H1 (cell line): ENCODE measurements around the gene MBD5. TPM values are rescaled to one million over a fixed set of nuclear protein-coding genes. Genes with fewer than 3 reads are reported as not detected.

ENCODE experiments used
- CTCF ChIA-PET: fragments of 300-600 bp; sonication (Branson Sonifier 250); formaldehyde crosslinking; loops from one replicate; lab custom pipeline; 2021; ENCODE audit not compliant: partially characterized antibody; lab: Charles Lee
- POLR2A ChIA-PET: fragments of 300-600 bp; sonication (Branson Sonifier 250); formaldehyde crosslinking; loops from one replicate; lab custom pipeline; 2021; ENCODE audit warnings: inconsistent platforms; ENCODE audit not compliant: partially characterized antibody; lab: Charles Lee
- DNase-seq, 2 experiments: peaks; one replicate each; pipeline versions ENCODE4 v3.0.0 to v3.0.0-alpha.2; 2010 to 2022; ENCODE audit warnings: low spot score in 2 of 2, low read depth in 1 of 2, mixed read lengths in 1 of 2
- FAIRE-seq: peaks from 2 replicates; lab custom pipeline; 2011; peaks lifted over from hg19 to GRCh38; lab: Jason Lieb, UNC
- H2AFZ ChIP-seq: 2 replicates; pipeline ENCODE4 v1.8.1; 2012; ENCODE audit warnings: low read length, inconsistent platforms
- H2AK5ac ChIP-seq: 2 replicates; pipeline ENCODE4 v1.6.1; 2013; ENCODE audit warnings: low read depth, low read length
- H2BK120ac ChIP-seq: replicated peaks from 2 replicates; pipeline ENCODE3; 2013; ENCODE audit warnings: low read depth, low read length, inconsistent platforms
- H2BK12ac ChIP-seq: 2 replicates; pipeline ENCODE4 v1.6.1; 2013; ENCODE audit warnings: low read depth, low read length
- H2BK15ac ChIP-seq: 2 replicates; pipeline ENCODE4 v1.6.1; 2013; ENCODE audit warnings: low read length
- H2BK20ac ChIP-seq: 2 replicates; pipeline ENCODE4 v1.6.1; 2013; ENCODE audit warnings: low read length
- H2BK5ac ChIP-seq: 2 replicates; pipeline ENCODE4 v1.6.1; 2013; ENCODE audit warnings: low read depth, low read length
- H3K14ac ChIP-seq: 2 replicates; pipeline ENCODE4 v1.6.1; 2013; ENCODE audit warnings: inconsistent platforms; ENCODE audit not compliant: insufficient read length
- H3K18ac ChIP-seq: 2 replicates; pipeline ENCODE4 v1.6.1; 2013; ENCODE audit warnings: low read length; ENCODE audit errors: extremely low read depth
- H3K23ac ChIP-seq: 2 replicates; pipeline ENCODE4 v1.6.1; 2013; ENCODE audit warnings: inconsistent platforms; ENCODE audit not compliant: insufficient read length
- H3K23me2 ChIP-seq: 2 replicates; pipeline ENCODE4 v1.6.1; 2013; ENCODE audit warnings: low read depth, low read length
- H3K27ac ChIP-seq: 2 replicates; pipeline ENCODE4 v1.6.1; 2011; ENCODE audit warnings: low read depth, low read length, inconsistent platforms
- H3K27me3 ChIP-seq, 4 experiments: replicated peaks in 1 of 4; 1 replicate in 1 of 4; 2 replicates in 3 of 4; pipeline versions ENCODE4 v1.6.1 to v1.8.1; 2011 to 2013; ENCODE audit warnings: low read length in 3 of 4, mild to moderate bottlenecking in 3 of 4, inconsistent platforms in 2 of 4, mixed read lengths in 2 of 4, moderate library complexity in 1 of 4; ENCODE audit not compliant: control insufficient read depth in 3 of 4, insufficient read depth in 3 of 4; ENCODE audit errors: extremely low read depth in 1 of 4
- H3K36me3 ChIP-seq, 4 experiments: 2 replicates each; pipeline versions ENCODE4 v1.6.1 to v1.8.1; 2011 to 2013; ENCODE audit warnings: mild to moderate bottlenecking in 4 of 4, low read length in 3 of 4, moderate library complexity in 2 of 4, control low read depth in 1 of 4, inconsistent platforms in 1 of 4; ENCODE audit not compliant: insufficient read depth in 4 of 4, control insufficient read depth in 2 of 4
- H3K4ac ChIP-seq: replicated peaks from 2 replicates; pipeline ENCODE3; 2013; ENCODE audit warnings: low read length, low read depth, mixed read lengths, inconsistent platforms; ENCODE audit not compliant: insufficient read length
- H3K4me1 ChIP-seq, 4 experiments: replicated peaks in 1 of 4; 1 replicate in 1 of 4; 2 replicates in 3 of 4; pipeline versions ENCODE4 v1.6.1 to v1.8.1; 2011 to 2013; ENCODE audit warnings: low read length in 3 of 4, inconsistent platforms in 2 of 4, mixed read lengths in 1 of 4; ENCODE audit not compliant: insufficient read depth in 4 of 4, control insufficient read depth in 3 of 4
- H3K4me2 ChIP-seq, 2 experiments: 2 replicates each; pipeline versions ENCODE4 v1.6.1 to v1.8.1; 2011 to 2013; ENCODE audit warnings: low read depth in 2 of 2, low read length in 2 of 2, control low read depth in 1 of 2, inconsistent platforms in 1 of 2, mild to moderate bottlenecking in 1 of 2; ENCODE audit not compliant: insufficient read depth in 1 of 2
- H3K4me3 ChIP-seq, 4 experiments: fragments of 200-600, 300-600 bp in 1 of 4; sonication (generic), shearing (Covaris generic), sonication (Bioruptor Twin) in 1 of 4; 2 replicates each; pipeline versions ENCODE4 v1.5.1 to v1.8.1; 2011 to 2016; ENCODE audit warnings: low read length in 4 of 4, low read depth in 3 of 4, control low read depth in 2 of 4, inconsistent platforms in 2 of 4, mild to moderate bottlenecking in 2 of 4, mixed read lengths in 1 of 4, moderate library complexity in 1 of 4; ENCODE audit not compliant: insufficient read depth in 2 of 4; ENCODE audit errors: extremely low read depth in 1 of 4
- H3K56ac ChIP-seq: replicated peaks from 2 replicates; pipeline ENCODE3; 2013; ENCODE audit warnings: low read depth, mild to moderate bottlenecking, mixed read lengths, low read length, inconsistent platforms; ENCODE audit not compliant: insufficient read length
- H3K79me1 ChIP-seq: 2 replicates; pipeline ENCODE4 v1.6.1; 2013; ENCODE audit warnings: low read depth, low read length, control low read depth
- H3K79me2 ChIP-seq, 2 experiments: 2 replicates each; pipeline versions ENCODE4 v1.6.1 to v1.8.1; 2012 to 2013; ENCODE audit warnings: low read length in 2 of 2, mild to moderate bottlenecking in 2 of 2, inconsistent platforms in 1 of 2; ENCODE audit not compliant: insufficient read depth in 2 of 2, control insufficient read depth in 1 of 2
- H3K9ac ChIP-seq, 4 experiments: replicated peaks in 1 of 4; 1 replicate in 1 of 4; 2 replicates in 3 of 4; pipeline versions ENCODE4 v1.6.1 to v1.8.1; 2011 to 2013; ENCODE audit warnings: low read depth in 3 of 4, low read length in 3 of 4, control low read depth in 2 of 4, mild to moderate bottlenecking in 2 of 4, moderate library complexity in 2 of 4, inconsistent platforms in 1 of 4; ENCODE audit errors: extremely low read depth in 1 of 4
- H3K9me3 ChIP-seq, 2 experiments: 2 replicates each; pipeline versions ENCODE4 v1.6.1 to v1.8.1; 2012 to 2013; ENCODE audit warnings: mild to moderate bottlenecking in 2 of 2, moderate library complexity in 2 of 2, control low read depth in 1 of 2, inconsistent platforms in 1 of 2, low read depth in 1 of 2, low read length in 1 of 2, mixed read lengths in 1 of 2; ENCODE audit not compliant: insufficient read depth in 2 of 2
- H4K20me1 ChIP-seq, 2 experiments: replicated peaks in 1 of 2; 2 replicates each; pipeline versions ENCODE3 to v1.8.1; 2011 to 2013; ENCODE audit warnings: inconsistent platforms in 2 of 2, low read length in 2 of 2, mild to moderate bottlenecking in 1 of 2; ENCODE audit not compliant: insufficient read depth in 2 of 2, control insufficient read depth in 1 of 2
- H4K5ac ChIP-seq: 2 replicates; pipeline ENCODE4 v1.6.1; 2013; ENCODE audit warnings: low read length, low read depth, mixed read lengths, inconsistent platforms; ENCODE audit not compliant: insufficient read length
- H4K8ac ChIP-seq: 2 replicates; pipeline ENCODE4 v1.8.0; 2013; ENCODE audit warnings: mild to moderate bottlenecking, moderate library complexity, low read length, inconsistent platforms; ENCODE audit not compliant: insufficient read depth; ENCODE audit errors: extremely low read depth
- H4K91ac ChIP-seq: replicated peaks from 2 replicates; pipeline ENCODE3; 2013; ENCODE audit warnings: low read length, mixed read lengths, inconsistent platforms; ENCODE audit not compliant: insufficient read length
- BRCA1 ChIP-seq: IDR thresholded peaks from 2 replicates; pipeline ENCODE4 v1.6.1; 2012; ENCODE audit warnings: low read depth, low read length, improper control_type of control experiment
- CEBPB ChIP-seq: IDR thresholded peaks from 2 replicates; pipeline ENCODE4 v1.6.1; 2012; ENCODE audit warnings: low read depth, low read length
- EGR1 ChIP-seq: IDR thresholded peaks from 2 replicates; pipeline ENCODE4 v1.6.1; 2011; ENCODE audit warnings: low read depth, low read length, borderline replicate concordance
- HDAC2 ChIP-seq, 2 experiments: fragments of 300-600 bp in 1 of 2; sonication (generic) in 1 of 2; IDR thresholded peaks; 2 replicates each; pipeline ENCODE4 v1.6.1; 2011 to 2012; ENCODE audit warnings: low read depth in 2 of 2, low read length in 2 of 2, mild to moderate bottlenecking in 2 of 2, moderate library complexity in 2 of 2, borderline replicate concordance in 1 of 2, inconsistent platforms in 1 of 2
- NANOG ChIP-seq: IDR thresholded peaks from 2 replicates; pipeline ENCODE4 v1.6.1; 2011; ENCODE audit warnings: low read length, low read depth, mild to moderate bottlenecking, inconsistent platforms; ENCODE audit not compliant: insufficient read depth, poor library complexity, severe bottlenecking
- POU5F1 ChIP-seq: IDR thresholded peaks from 2 replicates; pipeline ENCODE4 v1.6.1; 2011; ENCODE audit warnings: low read depth, mild to moderate bottlenecking, low read length, moderate library complexity
- SIRT6 ChIP-seq: IDR thresholded peaks from one replicate; pipeline ENCODE4 v1.7.1; 2012; ENCODE audit warnings: low read length, inconsistent platforms
- SIX5 ChIP-seq: IDR thresholded peaks from 2 replicates; pipeline ENCODE4 v1.6.1; 2011; ENCODE audit warnings: mild to moderate bottlenecking, low read depth, low read length
- TAF7 ChIP-seq: optimal IDR thresholded peaks from 2 replicates; pipeline ENCODE3; 2011; ENCODE audit warnings: low read depth, mild to moderate bottlenecking, inconsistent platforms, low read length, moderate library complexity, borderline replicate concordance
- YY1 ChIP-seq: IDR thresholded peaks from 2 replicates; pipeline ENCODE4 v1.6.1; 2011; ENCODE audit warnings: low read depth, mild to moderate bottlenecking, low read length
- WGBS, 2 experiments: shearing (Covaris generic) in 1 of 2; methylation state at CpG; one replicate each; pipeline versions ENCODE4 v1.1.6 to v1.1.7; 2013 to 2015; ENCODE audit warnings: low lambda C conversion rate in 2 of 2, mixed read lengths in 2 of 2, inconsistent platforms in 1 of 2, low coverage in 1 of 2, missing lambda C conversion rate in 1 of 2; ENCODE audit not compliant: insufficient replicate concordance in 2 of 2, insufficient coverage in 1 of 2, insufficient read length in 1 of 2; ENCODE audit errors: extremely low coverage in 1 of 2, missing lambda C conversion rate in 1 of 2; 5-methylcytosine and 5-hydroxymethylcytosine counted together
- polyA plus RNA-seq, 7 experiments: library from polyadenylated mRNA; depleted of rRNA in 3 of 7; stranded (reverse) in 5 of 7; unstranded in 2 of 7; fragments of >200 nt in 5 of 7; fragments of 200-250 nt in 2 of 7; gene quantifications; 1 replicate in 5 of 7; 2 replicates in 1 of 7; 4 replicates in 1 of 7; pipeline versions ENCODE4 v1.2.1 to v1.2.3, GENCODE V29; 2011 to 2013; ENCODE audit warnings: missing spikeins in 2 of 7, mixed read lengths in 2 of 7
- total RNA-seq: library from RNA; stranded (reverse); fragmentation: NEBNext Ultra II Directional; extraction: Animal tissue kit (Norgen Biotek cat#: 25700); gene quantifications from 2 replicates; pipeline ENCODE4 v1.2.1, GENCODE V29; 2021
- TF ChIP-seq, protein P1 (sequence below): IDR thresholded peaks from 2 replicates; pipeline ENCODE4 v1.6.1; 2011; ENCODE audit warnings: low read length, improper control_type of control experiment
- TF ChIP-seq, protein P2 (sequence below): IDR thresholded peaks from 2 replicates; pipeline ENCODE4 v1.6.1; 2011; ENCODE audit warnings: low read depth, mild to moderate bottlenecking, low read length; ENCODE audit not compliant: insufficient read depth

Gene MBD5
- total and polyA plus RNA-seq, 2 of the 8 experiments (the other 6 are each of a cell fraction or from before 2014, with no cell fraction given) = 9.7 to 29.4 TPM

DNA sequence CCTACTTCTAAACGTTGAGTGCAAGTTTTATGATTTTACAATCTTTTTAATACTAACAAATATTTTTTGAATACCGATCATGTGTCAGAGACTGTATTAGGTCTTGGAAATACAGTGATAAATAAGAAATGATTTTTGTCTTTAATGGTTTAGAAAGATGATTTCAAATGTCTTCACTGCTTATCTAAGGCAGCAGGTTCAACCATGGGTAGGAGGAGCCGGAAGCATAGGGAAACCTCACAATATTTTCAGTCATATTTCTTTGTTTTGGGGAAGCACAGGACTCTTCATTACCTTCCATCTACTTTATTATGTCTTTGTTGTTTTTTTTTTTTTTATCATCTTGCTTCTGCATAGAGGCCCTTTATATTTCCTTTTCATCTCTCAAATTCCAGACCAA lies 458.5 kb downstream of the MBD5 start:
- Histone ChIP-seq H3K4me2 (no peak overlapping the region), H3K4ac (no peak overlapping the region), H3K4me3 (no peak overlapping the region), H3K23ac (no peak overlapping the region), H3K23me2 (no peaks in the 10 kb centered on the region), H2AK5ac (no peak overlapping the region), H2BK20ac (no peak overlapping the region), H3K79me2 (no peaks in the 10 kb centered on the region), H4K8ac (no peak overlapping the region), H3K18ac (no peak overlapping the region), H3K14ac (no peak overlapping the region), H3K4me1 (no peaks in the 10 kb centered on the region), H2BK120ac (no peak overlapping the region), H3K9me3 (no peaks in the 10 kb centered on the region), H4K5ac (no peak overlapping the region), H2BK12ac (no peak overlapping the region), H3K27ac (no peak overlapping the region), H4K20me1 (no peaks in the 10 kb centered on the region), H2AFZ (no peak overlapping the region), H3K56ac (no peak overlapping the region), H3K79me1 (no peaks in the 10 kb centered on the region), H3K9ac (no peak overlapping the region), H3K27me3 (no peaks in the 10 kb centered on the region), H2BK5ac (no peak overlapping the region), H2BK15ac (no peak overlapping the region), H3K36me3 (no peaks in the 10 kb centered on the region), H4K91ac (no peak overlapping the region)
- POLR2A ChIA-PET = no interaction called here
- DNase-seq (no peak), FAIRE-seq (no peak)
- TF ChIP-seq, protein P1, sequence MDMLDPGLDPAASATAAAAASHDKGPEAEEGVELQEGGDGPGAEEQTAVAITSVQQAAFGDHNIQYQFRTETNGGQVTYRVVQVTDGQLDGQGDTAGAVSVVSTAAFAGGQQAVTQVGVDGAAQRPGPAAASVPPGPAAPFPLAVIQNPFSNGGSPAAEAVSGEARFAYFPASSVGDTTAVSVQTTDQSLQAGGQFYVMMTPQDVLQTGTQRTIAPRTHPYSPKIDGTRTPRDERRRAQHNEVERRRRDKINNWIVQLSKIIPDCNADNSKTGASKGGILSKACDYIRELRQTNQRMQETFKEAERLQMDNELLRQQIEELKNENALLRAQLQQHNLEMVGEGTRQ = no peak
- TF ChIP-seq, protein P2, sequence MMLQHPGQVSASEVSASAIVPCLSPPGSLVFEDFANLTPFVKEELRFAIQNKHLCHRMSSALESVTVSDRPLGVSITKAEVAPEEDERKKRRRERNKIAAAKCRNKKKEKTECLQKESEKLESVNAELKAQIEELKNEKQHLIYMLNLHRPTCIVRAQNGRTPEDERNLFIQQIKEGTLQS = no peak
- TF ChIP-seq BRCA1 (no peak), YY1 (no peak), SIX5 (no peak), SIRT6 (no peak), POU5F1 (no peak), CEBPB (no peak), EGR1 (no peak), TAF7 (no peak), NANOG (no peak), HDAC2 (IDR thresholded peaks at IDR 0.05; ENCODE audit: borderline replicate concordance in 1 of 2, low read depth in 2 of 2, low read length in 2 of 2) (no peak)
- WGBS, 2 experiments = 84% methylated on average over 3 of the region's 3 CpGs; no CpG with 5 or more reads in 1 of the 2 experiments
- CTCF ChIA-PET = no interaction called here
